ENCODE measurements around the gene TUBA4A. TPM values are rescaled to one million over a fixed set of nuclear protein-coding genes. Genes with fewer than 3 reads are reported as not detected.

The TUBA4A gene
- total and polyA plus RNA-seq, 9 of the 15 experiments (the other 6 are each of a cell fraction or from before 2014, with no cell fraction given): 25.1 to 174 (median 42.4) TPM

GRCh38 chr2:219214141-219214540 is 39.6 kb downstream of the TUBA4A start:
- CTCF ChIA-PET (ENCODE audit: low intra/inter-chr PET ratio): no interaction called here
- no peak for ATAC-seq

More at GRCh38 chr2:219214141-219214540, 39.6 kb downstream of the TUBA4A start:
- DNase-seq (ENCODE audit: extremely low read depth in 1 of 4, low spot score in 3 of 4) (no peak), FAIRE-seq (no peak)
- TF ChIP-seq BHLHE40 (IDR thresholded peaks at IDR 0.05; ENCODE audit: low read length) (no peak), ZBED1 (IDR thresholded peaks at IDR 0.05) (no peak), ZNF277 (CRISPR knock-in tag; IDR thresholded peaks at IDR 0.05; ENCODE audit: borderline replicate concordance) (no peak), OTX1 (CRISPR knock-in tag; IDR thresholded peaks at IDR 0.05) (no peak), TRIM25 (IDR thresholded peaks at IDR 0.05; ENCODE audit: borderline replicate concordance) (no peak), NFYB (IDR thresholded peaks at IDR 0.05; ENCODE audit: extremely low read depth, insufficient read length) (no peak), XRCC4 (IDR thresholded peaks at IDR 0.05; ENCODE audit: extremely low read depth, insufficient read depth, insufficient read length) (no peak)
- peaks cover 10 to 31% of the 10 kb centered on the region in 2 experiments; a peak in 4 of 5 replicates for H3K4me1 ChIP-seq (replicated peaks in 1 of 2; ENCODE audit: control insufficient read depth in 2 of 2, insufficient read depth in 2 of 2, low read length in 2 of 2)
- intact Hi-C loops (cut with micrococcal nuclease): no loop called here
- no peak overlapping the region for H3K4me3 ChIP-seq
- H3K4me2 ChIP-seq (ENCODE audit: insufficient read depth, low read length): no peak overlapping the region
- BruUV-seq (replicated peaks): no TSS peak
- 98% methylated on average over 13 of the region's 15 CpGs for WGBS (ENCODE audit: insufficient coverage, low coverage, missing lambda C conversion rate)
- peaks cover 27% of the 10 kb centered on the region for H3K79me2 ChIP-seq (ENCODE audit: control insufficient read depth, insufficient read depth, low read length)
- H3K9me1 ChIP-seq (ENCODE audit: control insufficient read depth, insufficient read depth, low read length): no peaks in the 10 kb centered on the region
- in situ Hi-C loops (cut with MboI): no loop called here
- no peak overlapping the region for H3K27ac ChIP-seq (ENCODE audit: extremely low read depth, low read depth, low read length)
- no peaks in the 10 kb centered on the region for H3K9me3 ChIP-seq (replicated peaks; ENCODE audit: control insufficient read depth, insufficient read depth, low read depth, low read length)
- no peaks in the 10 kb centered on the region for H3K27me3 ChIP-seq (ENCODE audit: control insufficient read depth in 2 of 2, insufficient read depth in 2 of 2, low read length in 2 of 2)
- 0 out of 2 replicates have a peak, but pooled peaks cover 2% of the 10 kb centered on the region for H4K20me1 ChIP-seq (replicated peaks; ENCODE audit: control insufficient read depth, insufficient read depth, low read length)
- H2AFZ ChIP-seq (ENCODE audit: low read depth, low read length): no peak overlapping the region
- POLR2A ChIA-PET: interaction anchor here (0.7 kb wide), 1 partner anchor 24 kb away, joined by 3 read pairs; no protein-coding TSS in a partner anchor
- no peak overlapping the region for H3K9ac ChIP-seq (ENCODE audit: insufficient read depth in 1 of 2, low read depth in 2 of 2, low read length in 2 of 2)
- peaks cover 70% of the 10 kb centered on the region for H3K36me3 ChIP-seq (ENCODE audit: control insufficient read depth, insufficient read depth, low read length)
